H1 (cell line): ENCODE measurements around the gene ENO4. TPM values are rescaled to one million over a fixed set of nuclear protein-coding genes. Genes with fewer than 3 reads are reported as not detected.
A peak's percentile ranks its signal among the peaks of the same experiment; 100 is the strongest.

Experiments
- CTCF ChIA-PET: fragments of 300-600 bp; sonication (Branson Sonifier 250); formaldehyde crosslinking; loops from one replicate; lab custom pipeline; 2021; ENCODE audit not compliant: partially characterized antibody; lab: Charles Lee
- POLR2A ChIA-PET: fragments of 300-600 bp; sonication (Branson Sonifier 250); formaldehyde crosslinking; loops from one replicate; lab custom pipeline; 2021; ENCODE audit warnings: inconsistent platforms; ENCODE audit not compliant: partially characterized antibody; lab: Charles Lee
- DNase-seq, 2 experiments: peaks; one replicate each; pipeline versions ENCODE4 v3.0.0 to v3.0.0-alpha.2; 2010 to 2022; ENCODE audit warnings: low spot score in 2 of 2, low read depth in 1 of 2, mixed read lengths in 1 of 2
- FAIRE-seq: peaks from 2 replicates; lab custom pipeline; 2011; peaks lifted over from hg19 to GRCh38; lab: Jason Lieb, UNC
- H2AFZ ChIP-seq: 2 replicates; pipeline ENCODE4 v1.8.1; 2012; ENCODE audit warnings: low read length, inconsistent platforms
- H2AK5ac ChIP-seq: 2 replicates; pipeline ENCODE4 v1.6.1; 2013; ENCODE audit warnings: low read depth, low read length
- H2BK120ac ChIP-seq: replicated peaks from 2 replicates; pipeline ENCODE3; 2013; ENCODE audit warnings: low read depth, low read length, inconsistent platforms
- H2BK12ac ChIP-seq: 2 replicates; pipeline ENCODE4 v1.6.1; 2013; ENCODE audit warnings: low read depth, low read length
- H2BK15ac ChIP-seq: 2 replicates; pipeline ENCODE4 v1.6.1; 2013; ENCODE audit warnings: low read length
- H2BK20ac ChIP-seq: 2 replicates; pipeline ENCODE4 v1.6.1; 2013; ENCODE audit warnings: low read length
- H2BK5ac ChIP-seq: 2 replicates; pipeline ENCODE4 v1.6.1; 2013; ENCODE audit warnings: low read depth, low read length
- H3K14ac ChIP-seq: 2 replicates; pipeline ENCODE4 v1.6.1; 2013; ENCODE audit warnings: inconsistent platforms; ENCODE audit not compliant: insufficient read length
- H3K18ac ChIP-seq: 2 replicates; pipeline ENCODE4 v1.6.1; 2013; ENCODE audit warnings: low read length; ENCODE audit errors: extremely low read depth
- H3K23ac ChIP-seq: 2 replicates; pipeline ENCODE4 v1.6.1; 2013; ENCODE audit warnings: inconsistent platforms; ENCODE audit not compliant: insufficient read length
- H3K23me2 ChIP-seq: 2 replicates; pipeline ENCODE4 v1.6.1; 2013; ENCODE audit warnings: low read depth, low read length
- H3K27ac ChIP-seq: 2 replicates; pipeline ENCODE4 v1.6.1; 2011; ENCODE audit warnings: low read depth, low read length, inconsistent platforms
- H3K27me3 ChIP-seq, 4 experiments: replicated peaks in 1 of 4; 1 replicate in 1 of 4; 2 replicates in 3 of 4; pipeline versions ENCODE4 v1.6.1 to v1.8.1; 2011 to 2013; ENCODE audit warnings: low read length in 3 of 4, mild to moderate bottlenecking in 3 of 4, inconsistent platforms in 2 of 4, mixed read lengths in 2 of 4, moderate library complexity in 1 of 4; ENCODE audit not compliant: control insufficient read depth in 3 of 4, insufficient read depth in 3 of 4; ENCODE audit errors: extremely low read depth in 1 of 4
- H3K36me3 ChIP-seq, 4 experiments: 2 replicates each; pipeline versions ENCODE4 v1.6.1 to v1.8.1; 2011 to 2013; ENCODE audit warnings: mild to moderate bottlenecking in 4 of 4, low read length in 3 of 4, moderate library complexity in 2 of 4, control low read depth in 1 of 4, inconsistent platforms in 1 of 4; ENCODE audit not compliant: insufficient read depth in 4 of 4, control insufficient read depth in 2 of 4
- H3K4ac ChIP-seq: replicated peaks from 2 replicates; pipeline ENCODE3; 2013; ENCODE audit warnings: low read length, low read depth, mixed read lengths, inconsistent platforms; ENCODE audit not compliant: insufficient read length
- H3K4me1 ChIP-seq, 4 experiments: replicated peaks in 1 of 4; 1 replicate in 1 of 4; 2 replicates in 3 of 4; pipeline versions ENCODE4 v1.6.1 to v1.8.1; 2011 to 2013; ENCODE audit warnings: low read length in 3 of 4, inconsistent platforms in 2 of 4, mixed read lengths in 1 of 4; ENCODE audit not compliant: insufficient read depth in 4 of 4, control insufficient read depth in 3 of 4
- H3K4me2 ChIP-seq, 2 experiments: 2 replicates each; pipeline versions ENCODE4 v1.6.1 to v1.8.1; 2011 to 2013; ENCODE audit warnings: low read depth in 2 of 2, low read length in 2 of 2, control low read depth in 1 of 2, inconsistent platforms in 1 of 2, mild to moderate bottlenecking in 1 of 2; ENCODE audit not compliant: insufficient read depth in 1 of 2
- H3K4me3 ChIP-seq, 4 experiments: fragments of 200-600, 300-600 bp in 1 of 4; sonication (generic), shearing (Covaris generic), sonication (Bioruptor Twin) in 1 of 4; 2 replicates each; pipeline versions ENCODE4 v1.5.1 to v1.8.1; 2011 to 2016; ENCODE audit warnings: low read length in 4 of 4, low read depth in 3 of 4, control low read depth in 2 of 4, inconsistent platforms in 2 of 4, mild to moderate bottlenecking in 2 of 4, mixed read lengths in 1 of 4, moderate library complexity in 1 of 4; ENCODE audit not compliant: insufficient read depth in 2 of 4; ENCODE audit errors: extremely low read depth in 1 of 4
- H3K56ac ChIP-seq: replicated peaks from 2 replicates; pipeline ENCODE3; 2013; ENCODE audit warnings: low read depth, mild to moderate bottlenecking, mixed read lengths, low read length, inconsistent platforms; ENCODE audit not compliant: insufficient read length
- H3K79me1 ChIP-seq: 2 replicates; pipeline ENCODE4 v1.6.1; 2013; ENCODE audit warnings: low read depth, low read length, control low read depth
- H3K79me2 ChIP-seq, 2 experiments: 2 replicates each; pipeline versions ENCODE4 v1.6.1 to v1.8.1; 2012 to 2013; ENCODE audit warnings: low read length in 2 of 2, mild to moderate bottlenecking in 2 of 2, inconsistent platforms in 1 of 2; ENCODE audit not compliant: insufficient read depth in 2 of 2, control insufficient read depth in 1 of 2
- H3K9ac ChIP-seq, 4 experiments: replicated peaks in 1 of 4; 1 replicate in 1 of 4; 2 replicates in 3 of 4; pipeline versions ENCODE4 v1.6.1 to v1.8.1; 2011 to 2013; ENCODE audit warnings: low read depth in 3 of 4, low read length in 3 of 4, control low read depth in 2 of 4, mild to moderate bottlenecking in 2 of 4, moderate library complexity in 2 of 4, inconsistent platforms in 1 of 4; ENCODE audit errors: extremely low read depth in 1 of 4
- H3K9me3 ChIP-seq, 2 experiments: 2 replicates each; pipeline versions ENCODE4 v1.6.1 to v1.8.1; 2012 to 2013; ENCODE audit warnings: mild to moderate bottlenecking in 2 of 2, moderate library complexity in 2 of 2, control low read depth in 1 of 2, inconsistent platforms in 1 of 2, low read depth in 1 of 2, low read length in 1 of 2, mixed read lengths in 1 of 2; ENCODE audit not compliant: insufficient read depth in 2 of 2
- H4K20me1 ChIP-seq, 2 experiments: replicated peaks in 1 of 2; 2 replicates each; pipeline versions ENCODE3 to v1.8.1; 2011 to 2013; ENCODE audit warnings: inconsistent platforms in 2 of 2, low read length in 2 of 2, mild to moderate bottlenecking in 1 of 2; ENCODE audit not compliant: insufficient read depth in 2 of 2, control insufficient read depth in 1 of 2
- H4K5ac ChIP-seq: 2 replicates; pipeline ENCODE4 v1.6.1; 2013; ENCODE audit warnings: low read length, low read depth, mixed read lengths, inconsistent platforms; ENCODE audit not compliant: insufficient read length
- H4K8ac ChIP-seq: 2 replicates; pipeline ENCODE4 v1.8.0; 2013; ENCODE audit warnings: mild to moderate bottlenecking, moderate library complexity, low read length, inconsistent platforms; ENCODE audit not compliant: insufficient read depth; ENCODE audit errors: extremely low read depth
- H4K91ac ChIP-seq: replicated peaks from 2 replicates; pipeline ENCODE3; 2013; ENCODE audit warnings: low read length, mixed read lengths, inconsistent platforms; ENCODE audit not compliant: insufficient read length
- BACH1 ChIP-seq: IDR thresholded peaks from 2 replicates; pipeline ENCODE4 v1.6.1; 2012; ENCODE audit warnings: low read length, improper control_type of control experiment
- EZH2 ChIP-seq: fragments of 200-600 bp; sonication (generic); IDR thresholded peaks from 2 replicates; pipeline ENCODE4 v1.7.1; 2012; ENCODE audit warnings: low read depth, mild to moderate bottlenecking, moderate library complexity, low read length, inconsistent platforms; ENCODE audit not compliant: severe bottlenecking
- MAFK ChIP-seq: IDR thresholded peaks from 2 replicates; pipeline ENCODE4 v1.6.1; 2012; ENCODE audit warnings: low read depth, mild to moderate bottlenecking, improper control_type of control experiment, low read length
- RFX5 ChIP-seq: IDR thresholded peaks from 2 replicates; pipeline ENCODE4 v1.6.1; 2011; ENCODE audit warnings: low read depth, low read length, improper control_type of control experiment, borderline replicate concordance
- SP2 ChIP-seq: IDR thresholded peaks from 2 replicates; pipeline ENCODE4 v1.6.1; 2012; ENCODE audit warnings: mild to moderate bottlenecking, low read length, inconsistent platforms
- WGBS, 2 experiments: shearing (Covaris generic) in 1 of 2; methylation state at CpG; one replicate each; pipeline versions ENCODE4 v1.1.6 to v1.1.7; 2013 to 2015; ENCODE audit warnings: low lambda C conversion rate in 2 of 2, mixed read lengths in 2 of 2, inconsistent platforms in 1 of 2, low coverage in 1 of 2, missing lambda C conversion rate in 1 of 2; ENCODE audit not compliant: insufficient replicate concordance in 2 of 2, insufficient coverage in 1 of 2, insufficient read length in 1 of 2; ENCODE audit errors: extremely low coverage in 1 of 2, missing lambda C conversion rate in 1 of 2; 5-methylcytosine and 5-hydroxymethylcytosine counted together
- polyA plus RNA-seq, 7 experiments: library from polyadenylated mRNA; depleted of rRNA in 3 of 7; stranded (reverse) in 5 of 7; unstranded in 2 of 7; fragments of >200 nt in 5 of 7; fragments of 200-250 nt in 2 of 7; gene quantifications; 1 replicate in 5 of 7; 2 replicates in 1 of 7; 4 replicates in 1 of 7; pipeline versions ENCODE4 v1.2.1 to v1.2.3, GENCODE V29; 2011 to 2013; ENCODE audit warnings: missing spikeins in 2 of 7, mixed read lengths in 2 of 7
- total RNA-seq: library from RNA; stranded (reverse); fragmentation: NEBNext Ultra II Directional; extraction: Animal tissue kit (Norgen Biotek cat#: 25700); gene quantifications from 2 replicates; pipeline ENCODE4 v1.2.1, GENCODE V29; 2021

The ENO4 gene
- total and polyA plus RNA-seq, 2 of the 8 experiments (the other 6 are each of a cell fraction or from before 2014, with no cell fraction given), result 0.77 TPM; not detected in 1

DNA sequence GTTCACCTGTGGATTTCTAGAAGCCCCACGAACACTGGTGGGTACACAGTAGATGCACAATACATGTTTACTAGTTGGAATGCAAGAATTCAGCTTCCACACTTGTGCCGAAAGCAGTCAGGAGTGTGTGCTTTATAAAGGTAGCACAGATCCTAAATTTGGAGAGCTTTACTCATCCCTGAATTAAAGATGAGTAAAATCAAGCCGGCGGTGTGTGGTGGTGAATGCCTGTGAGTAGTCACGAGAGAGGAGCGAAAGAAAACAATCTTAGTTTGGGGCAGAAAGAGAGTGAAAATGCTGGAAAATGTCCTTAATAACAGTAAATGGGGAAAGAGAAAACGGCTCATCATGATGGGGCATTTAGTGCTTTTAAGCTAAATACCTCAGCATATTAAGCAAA, 13.6 kb upstream of the ENO4 start:
- Histone ChIP-seq H2AFZ (no peak overlapping the region), H2BK5ac (no peak overlapping the region; the same call in 1 of the 2 replicates), H4K20me1 (no peaks in the 10 kb centered on the region), H3K4ac (no peak overlapping the region), H2BK120ac (no peak overlapping the region), H2BK12ac (0 out of 2 replicates have a peak overlapping the region, but pooled peaks have one; percentile 0), H3K79me1 (no peaks in the 10 kb centered on the region), H4K5ac (peak overlapping the region; percentile 8), H2AK5ac (no peak overlapping the region), H2BK15ac (no peak overlapping the region), H3K9me3 (no peaks in the 10 kb centered on the region), H2BK20ac (no peak overlapping the region), H3K23me2 (no peaks in the 10 kb centered on the region), H3K23ac (no peak overlapping the region), H3K4me2 (peak overlapping the region; percentile 48 to 57), H4K91ac (no peak overlapping the region), H3K79me2 (no peaks in the 10 kb centered on the region), H3K27ac (peak overlapping the region; percentile 57; the same call in 1 of the 2 replicates), H3K56ac (no peak overlapping the region), H3K36me3 (no peaks in the 10 kb centered on the region; a peak in 1 of 8 replicates), H3K9ac (no peak overlapping the region; a peak in 1 of 7 replicates), H3K4me1 (peaks cover 29 to 50% (median 40%) of the 10 kb centered on the region in 4 experiments), H3K4me3 (peak overlapping the region in 1 of 4 experiments; percentile 37; a peak in 3 of 8 replicates), H3K27me3 (no peaks in the 10 kb centered on the region), H4K8ac (no peak overlapping the region), H3K14ac (no peak overlapping the region), H3K18ac (peak overlapping the region; percentile 60; the same call in 1 of the 2 replicates)
- ChIA-PET POLR2A (interaction anchor here (1.3 to 4.7 kb wide), 3 partner anchors 9 to 29 kb away, joined by 7 to 21 read pairs (median 8); partner anchors contain the start of gene ENO4), CTCF (interaction anchor here (0.6 to 4.1 kb wide), 18 partner anchors 8 to 340 kb away, joined by 3 to 21 read pairs (median 5); partner anchors contain the start of gene ENO4)
- WGBS, 2 experiments, result 47% methylated on average over 7 of the region's 7 CpGs; no CpG with 5 or more reads in 1 of the 2 experiments
- no peak for DNase-seq
- TF ChIP-seq SP2, result no peak
- TF ChIP-seq MAFK, result no peak
- TF ChIP-seq BACH1, result no peak
- no peak for TF ChIP-seq RFX5
- no peak for TF ChIP-seq EZH2
- FAIRE-seq, result no peak
